Measurements from ENCODE around the gene CDH4.

CDH4 gene

DNA sequence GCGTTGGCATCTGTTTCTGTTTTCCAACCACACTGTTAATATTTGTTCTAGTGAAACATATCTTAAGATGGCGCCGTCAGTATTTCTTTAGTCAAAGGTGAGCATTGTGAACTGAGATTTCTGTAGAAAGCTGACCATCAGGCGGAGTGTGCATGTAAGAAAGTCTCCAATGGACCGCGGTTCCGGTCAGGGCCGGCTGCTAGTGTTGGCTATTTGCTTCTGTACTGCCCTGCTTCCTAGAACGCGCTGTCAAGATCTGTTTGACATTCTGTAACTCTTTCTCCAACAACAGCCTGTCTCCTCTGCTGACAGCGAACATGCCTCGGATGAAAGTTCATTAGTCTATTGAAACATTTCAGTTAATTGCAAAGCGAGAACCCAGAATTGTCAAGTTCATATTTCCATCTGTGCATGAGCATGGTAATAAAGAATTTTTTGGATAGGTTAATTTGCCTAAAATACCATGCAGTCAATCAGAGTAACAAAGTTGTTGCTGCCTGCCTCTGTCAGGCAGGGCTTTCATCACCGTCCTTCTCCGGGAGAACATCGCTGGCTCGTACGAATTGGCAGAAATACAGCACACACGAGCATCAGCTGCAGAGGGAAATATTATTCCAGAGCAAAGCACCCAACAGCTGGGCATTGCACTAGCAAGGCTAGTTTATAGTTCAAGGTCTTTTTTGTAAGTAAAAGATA, 369.1 kb downstream of the CDH4 start:
- no peak for DNase-seq

DNA sequence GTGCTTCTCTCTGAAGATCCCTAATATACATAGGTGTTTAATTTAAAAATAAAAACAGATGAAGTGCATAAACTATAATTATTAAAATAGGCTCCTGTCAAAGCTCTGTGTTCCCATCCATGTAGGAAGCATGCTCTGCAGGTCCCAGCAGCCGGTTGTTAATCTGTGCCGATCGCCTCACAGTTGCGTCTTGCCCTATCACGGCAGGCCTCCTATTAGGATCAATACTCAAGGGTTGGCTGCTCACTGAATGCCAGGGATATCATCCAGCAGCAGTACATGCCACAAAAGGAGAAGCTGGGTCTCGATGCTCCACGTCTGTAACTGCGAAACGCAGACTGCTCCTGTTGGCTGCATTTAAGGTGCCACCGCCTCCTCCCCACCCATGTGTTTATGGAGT, 369.8 kb downstream of the CDH4 start:
- DNase-seq = no peak

DNA sequence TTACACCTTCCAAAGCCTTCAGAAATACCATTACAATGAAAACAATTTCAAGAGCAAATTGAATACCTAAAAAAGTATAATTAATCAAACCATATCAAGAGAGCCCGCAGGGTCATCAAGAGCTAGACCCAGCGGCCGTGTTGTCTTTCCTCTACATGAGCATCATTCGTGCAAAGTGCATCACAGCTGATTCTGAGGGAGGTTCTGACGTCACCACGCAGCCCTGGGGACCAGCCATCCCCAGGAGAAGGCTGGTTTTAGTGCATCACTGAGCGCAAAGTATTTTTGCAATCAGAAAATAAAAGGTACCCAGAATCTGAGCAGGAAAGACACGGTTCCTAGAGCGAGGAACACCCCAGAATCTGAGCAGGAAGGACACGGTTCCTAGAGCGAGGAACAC, 371.4 kb downstream of the CDH4 start:
- no peak for DNase-seq

DNA sequence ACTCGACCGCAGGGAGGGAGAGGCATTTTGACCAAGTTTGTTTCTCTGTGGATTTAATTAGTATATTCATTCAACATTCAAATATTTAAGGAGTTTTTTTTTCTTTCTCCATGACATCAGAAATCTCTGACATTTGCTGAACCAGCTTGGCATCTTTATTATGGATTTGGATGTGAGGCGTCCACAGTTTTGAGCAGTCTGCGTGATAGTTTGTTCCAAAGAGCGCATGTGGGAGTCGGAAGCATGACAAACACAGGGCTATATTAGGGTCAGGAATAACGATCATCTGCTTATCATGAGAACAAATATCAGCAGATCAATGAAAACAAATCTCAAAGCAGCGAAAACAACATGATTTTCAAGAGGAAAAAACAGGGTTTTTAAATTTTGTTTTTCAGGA, 373.2 kb downstream of the CDH4 start:
- DNase-seq = no peak

DNA sequence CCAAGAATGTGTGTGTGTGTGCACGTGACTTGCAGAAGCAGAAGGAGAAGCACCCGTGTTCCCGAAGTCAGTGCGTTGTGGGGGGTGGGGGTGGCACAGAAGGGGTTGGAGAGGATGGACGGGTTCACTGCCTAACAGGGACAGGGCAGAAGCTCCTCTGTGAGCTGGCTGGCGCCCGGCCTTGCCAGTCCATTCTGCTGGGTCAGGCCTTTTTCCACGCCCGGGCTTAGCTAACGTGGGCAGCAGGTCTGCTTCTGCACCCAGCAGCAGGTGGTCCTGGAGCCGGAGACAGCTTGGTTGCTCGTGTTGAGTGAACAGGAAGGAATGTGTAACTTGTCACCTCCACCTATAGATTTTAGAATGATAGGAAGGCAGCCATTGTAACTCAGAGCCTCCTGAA, 374.4 kb downstream of the CDH4 start:
- DNase-seq = no peak

DNA sequence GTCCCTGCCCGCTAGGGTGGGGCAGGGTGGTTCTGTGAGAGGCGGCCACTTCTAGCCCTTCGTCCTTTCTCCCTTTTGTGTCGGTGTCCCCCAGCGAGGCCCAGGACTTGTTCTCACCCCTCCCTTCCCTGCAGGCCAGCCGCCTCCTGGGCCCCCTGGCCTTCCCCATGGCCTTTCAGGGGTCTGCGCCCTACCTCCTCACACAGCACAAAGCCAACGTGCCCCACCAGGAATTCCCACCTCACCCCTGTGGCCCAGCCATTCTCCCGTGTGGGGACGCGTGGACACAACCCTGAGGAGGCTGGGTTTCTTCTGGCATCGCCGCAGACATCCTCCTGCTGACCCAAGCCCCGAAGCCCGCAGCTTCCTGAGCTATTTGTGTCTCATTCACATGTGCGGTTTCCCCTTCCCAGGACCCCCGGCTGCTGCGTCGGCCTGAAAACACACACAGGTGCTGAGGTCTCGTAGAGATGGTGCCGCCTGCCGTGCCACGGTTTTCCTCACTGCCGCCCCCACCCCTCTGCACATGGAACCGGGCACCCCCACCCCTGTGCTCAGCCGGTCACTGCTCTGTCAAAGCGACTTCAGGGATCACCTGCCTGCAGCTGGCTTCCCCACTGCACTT, 375.8 kb downstream of the CDH4 start:
- DNase-seq = no peak

DNA sequence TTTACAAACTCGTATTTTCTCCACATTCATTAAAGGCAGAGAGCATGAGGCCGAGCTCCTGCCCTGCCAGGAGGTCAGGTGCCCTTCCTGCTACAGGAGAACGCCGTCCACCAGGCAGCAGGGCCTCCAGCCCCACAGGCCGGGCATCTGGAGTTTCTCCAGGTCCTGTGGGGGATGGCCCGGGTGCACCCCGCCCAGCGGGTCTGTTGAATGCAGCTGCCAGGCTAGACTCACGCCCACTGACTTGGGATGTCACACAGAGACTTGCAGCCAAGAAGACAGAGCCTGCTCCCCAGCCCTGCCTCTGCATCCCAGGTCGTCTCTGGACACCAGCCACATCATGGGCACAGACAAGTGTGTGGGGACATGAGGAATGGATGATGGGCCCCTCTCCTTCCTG, 376.4 kb downstream of the CDH4 start:
- no peak for DNase-seq

DNA sequence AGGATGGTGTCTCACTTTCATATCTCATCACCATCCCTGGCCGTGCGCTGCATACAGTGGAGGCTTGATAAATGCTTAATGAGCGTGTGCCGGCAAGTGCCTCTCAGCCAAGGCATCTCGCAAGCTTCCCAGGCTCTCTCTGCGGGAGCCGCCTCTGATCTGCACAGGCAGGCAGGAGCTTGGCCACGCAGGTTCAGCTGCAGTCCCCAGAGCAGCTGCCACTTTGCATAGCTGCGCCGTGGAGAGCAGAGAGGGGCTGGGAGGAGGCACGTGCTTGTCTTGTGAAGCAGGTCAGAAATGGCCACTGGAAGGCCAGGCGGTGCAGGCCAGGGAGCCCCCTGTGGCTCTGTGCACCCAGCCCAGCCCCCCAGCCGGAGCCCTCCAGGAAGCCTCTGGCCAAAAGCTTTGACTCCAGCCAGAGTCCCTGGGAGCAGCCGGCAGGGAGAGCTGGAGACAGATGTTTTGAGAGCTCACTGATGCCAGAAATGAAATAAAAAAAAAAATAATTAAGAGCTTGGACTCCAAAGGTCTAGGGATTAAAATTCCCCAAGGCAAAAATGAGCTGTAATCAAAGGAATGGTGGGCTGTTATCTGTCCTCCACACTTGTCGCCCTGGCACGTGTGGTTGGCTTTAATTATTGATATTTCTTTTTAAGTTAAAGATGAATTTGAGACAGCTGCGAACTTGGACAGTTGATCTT, 377.0 kb downstream of the CDH4 start:
- DNase-seq = no peak

DNA sequence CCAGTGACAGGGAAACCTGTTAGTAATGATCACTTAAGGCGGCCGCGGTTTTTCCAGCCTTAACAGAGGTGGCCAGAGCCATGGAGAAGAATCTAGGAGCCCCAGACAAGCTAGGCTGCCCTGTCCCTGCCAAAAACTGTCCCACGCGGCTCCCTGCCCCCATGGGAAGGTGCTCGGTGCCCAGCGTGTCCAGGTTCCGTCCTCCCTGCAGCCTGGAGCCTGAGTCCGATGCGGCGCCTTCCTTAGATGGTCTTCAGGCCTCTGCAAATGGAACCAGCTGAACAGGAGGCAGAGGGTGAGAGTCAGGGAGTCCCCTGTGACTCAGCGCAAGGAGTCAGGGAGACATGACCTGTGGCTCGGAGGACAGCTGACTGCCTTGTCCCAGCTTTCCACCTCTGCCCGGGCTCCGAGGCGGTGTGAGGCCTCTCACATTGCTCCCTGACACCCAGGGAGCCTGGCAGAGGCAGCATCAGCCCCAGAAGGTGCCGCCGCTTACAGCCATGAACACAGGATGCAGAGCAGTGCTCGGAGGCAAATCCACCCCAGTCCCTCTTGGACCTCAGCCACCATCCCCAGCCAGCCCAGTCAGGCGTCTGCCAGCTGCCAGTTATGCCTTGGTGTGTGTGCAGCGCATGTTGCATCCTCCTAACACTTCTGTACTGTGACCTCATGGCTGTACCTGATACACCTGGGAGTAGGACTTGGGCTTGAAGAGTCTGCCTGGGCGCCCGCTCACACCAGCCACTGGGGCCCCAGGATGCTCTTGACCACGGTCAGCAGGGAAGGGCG, 377.7 kb downstream of the CDH4 start:
- no peak for DNase-seq

DNA sequence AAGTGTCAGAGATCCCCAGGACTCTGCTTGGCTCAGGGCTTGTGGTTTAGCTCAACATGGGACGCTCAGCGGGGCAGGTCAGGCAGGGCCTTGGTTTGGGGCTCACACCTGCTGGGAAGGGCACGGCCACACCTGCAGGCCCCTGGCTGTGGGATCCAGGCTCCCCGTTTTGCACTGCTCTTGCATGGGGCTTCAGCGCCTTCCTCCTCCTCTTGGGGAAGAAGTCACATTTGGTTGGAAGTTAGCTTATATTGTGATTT, 378.3 kb downstream of the CDH4 start:
- DNase-seq = no peak

DNA sequence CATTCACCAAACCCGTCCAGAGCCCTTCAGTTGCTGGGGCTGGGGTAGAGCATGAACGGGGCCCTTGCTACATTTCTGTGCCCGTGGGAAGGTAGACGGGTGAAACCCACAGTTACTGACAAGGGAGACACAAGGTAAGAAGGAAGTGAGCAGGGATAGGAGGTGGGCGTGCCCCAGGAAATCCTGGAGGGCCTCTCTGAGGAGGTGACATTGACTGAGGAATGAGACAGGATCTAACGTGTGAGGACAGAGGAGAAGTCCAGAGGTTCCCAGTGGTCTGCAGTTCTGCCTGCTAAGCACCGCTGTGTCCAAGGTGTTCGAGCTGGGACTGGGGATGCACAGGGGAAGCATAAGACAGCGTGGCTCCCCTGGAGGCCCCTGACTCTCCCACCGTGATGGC, 378.8 kb downstream of the CDH4 start:
- no peak for DNase-seq

DNA sequence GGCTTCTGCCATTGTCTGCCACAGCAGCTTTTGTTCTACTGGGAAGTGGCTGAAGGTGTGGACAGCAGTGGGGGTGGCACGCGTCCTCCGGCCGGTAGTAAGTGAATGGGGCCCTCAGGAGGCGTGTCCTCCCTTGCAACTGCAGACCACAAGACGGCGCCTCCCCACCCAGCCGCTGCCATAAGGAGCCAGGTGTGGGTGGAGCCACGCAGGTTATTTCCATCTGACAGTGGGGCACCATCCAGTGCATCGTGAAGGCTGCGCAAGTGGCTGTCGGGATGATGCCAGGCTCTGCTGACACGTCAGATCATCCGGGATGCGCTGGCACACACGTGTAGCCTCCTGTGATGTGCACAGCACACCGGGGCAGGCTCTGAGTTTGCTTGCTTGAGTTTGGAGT, 379.7 kb downstream of the CDH4 start:
- DNase-seq = no peak

DNA sequence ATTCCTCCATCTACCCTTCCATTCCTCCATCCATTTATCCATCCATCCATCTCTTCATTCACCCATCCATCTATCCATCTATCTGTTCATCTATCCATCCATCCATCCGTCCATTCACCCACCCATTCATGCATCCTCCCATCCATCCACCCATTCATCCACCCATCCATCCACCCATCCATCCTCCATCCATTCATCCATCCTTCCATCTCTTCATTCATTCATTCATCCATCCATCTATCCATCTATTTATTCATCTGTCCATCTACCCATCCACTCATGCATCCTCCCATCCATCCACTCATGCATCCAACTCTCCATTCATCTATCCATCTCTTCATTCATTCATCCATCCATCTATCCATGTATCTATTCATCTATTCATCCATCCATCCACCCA, 380.9 kb downstream of the CDH4 start:
- no peak for DNase-seq

DNA sequence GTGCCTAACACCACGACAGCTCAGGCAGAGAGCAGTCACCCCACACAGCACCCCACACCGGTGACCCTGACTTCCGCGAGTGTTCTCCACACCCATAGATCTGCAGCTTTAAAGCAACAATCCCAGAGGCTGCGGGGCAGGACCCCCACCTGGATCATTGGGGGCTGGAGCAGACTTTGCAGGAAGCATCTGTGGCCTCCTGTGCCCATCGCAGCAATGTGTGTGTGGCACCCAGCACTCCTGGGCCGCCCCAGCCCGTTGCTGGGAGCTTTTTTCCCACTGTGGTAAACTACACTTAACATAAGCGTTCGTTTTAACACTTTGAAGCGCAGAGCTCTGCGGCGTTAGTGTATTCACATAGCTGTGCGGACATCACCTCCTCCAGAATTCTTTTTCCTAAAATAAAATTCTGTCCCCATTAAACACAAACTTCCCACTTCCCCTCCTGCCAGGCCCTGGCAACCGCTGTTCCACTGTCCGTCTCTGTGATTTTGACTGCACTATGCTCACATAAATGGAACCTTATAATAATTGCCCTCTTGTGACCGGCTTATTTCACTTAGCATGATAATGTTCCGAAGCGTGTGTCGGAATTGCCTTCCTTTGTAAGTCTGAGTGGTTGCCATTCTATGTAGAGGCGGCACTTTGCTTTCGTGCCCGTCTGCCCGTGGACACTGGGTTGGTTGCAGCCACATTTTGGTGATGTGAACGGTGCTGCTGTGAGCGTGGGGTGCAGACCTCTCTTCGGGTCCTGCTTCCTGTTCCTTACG, 382.5 kb downstream of the CDH4 start:
- DNase-seq = no peak

DNA sequence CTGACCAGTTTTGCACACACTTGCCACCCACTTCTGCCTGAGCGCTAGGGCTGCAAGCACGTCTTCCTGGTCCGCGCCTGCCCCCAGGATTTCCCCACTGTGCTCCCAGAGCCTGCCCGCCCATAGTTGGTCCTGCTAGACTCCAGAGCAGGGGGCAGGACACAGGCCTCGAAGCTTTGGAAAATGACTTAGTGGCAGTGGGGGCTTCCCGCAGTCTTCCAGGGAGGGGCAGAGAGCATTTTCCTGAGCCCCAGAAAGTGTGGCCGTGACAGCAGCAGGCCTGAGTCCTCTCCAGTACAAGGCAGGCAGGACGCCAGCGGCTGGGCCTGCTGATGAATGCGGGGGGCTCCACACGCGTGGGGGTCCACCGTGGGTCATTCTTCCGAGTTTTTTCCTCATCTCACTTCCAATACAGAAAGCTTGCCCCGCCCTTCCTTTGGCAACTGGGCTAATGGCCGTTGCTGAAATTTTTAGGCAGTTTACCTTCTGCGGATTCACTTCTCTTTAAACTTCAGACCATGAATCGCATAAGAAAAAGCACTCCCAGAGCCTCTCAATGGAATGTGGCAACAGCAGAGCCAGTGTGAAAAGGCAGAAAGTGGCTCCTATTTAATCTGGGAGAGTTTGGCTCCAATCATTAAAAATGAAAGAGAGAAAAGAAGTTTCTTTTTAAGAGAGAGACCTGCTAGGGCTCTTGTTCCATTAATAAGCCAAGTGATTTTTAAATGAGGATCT, 383.8 kb downstream of the CDH4 start:
- DNase-seq = no peak

DNA sequence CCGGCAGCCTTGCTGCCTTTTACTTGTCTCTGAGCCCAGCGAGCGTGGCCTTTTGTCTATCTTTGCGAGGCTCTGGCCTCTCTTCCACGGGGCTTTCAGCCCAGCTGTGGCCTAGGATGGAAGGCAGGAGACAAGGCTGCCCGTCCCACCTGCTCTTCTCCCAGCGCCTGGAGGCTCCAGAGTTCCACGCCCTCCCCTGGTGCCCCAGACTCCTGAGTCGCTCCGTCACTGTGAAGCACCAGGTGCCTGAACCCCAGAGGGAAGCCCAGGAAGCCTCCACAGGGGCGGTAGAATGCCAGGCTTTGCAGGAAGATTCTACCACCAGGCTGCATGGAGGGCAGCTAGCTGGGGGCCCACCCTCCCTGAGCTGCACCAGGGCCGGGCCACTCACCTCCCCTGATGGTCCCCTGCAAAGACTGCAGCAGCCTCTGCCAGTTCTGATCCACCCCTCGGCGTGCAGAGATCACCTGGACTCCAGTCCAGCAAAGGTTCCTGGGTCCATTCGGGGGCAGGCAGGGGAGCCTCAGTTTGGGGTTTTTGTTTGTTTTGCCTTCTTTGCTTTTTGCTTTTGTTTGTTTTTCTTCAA, 384.6 kb downstream of the CDH4 start:
- DNase-seq = no peak

DNA sequence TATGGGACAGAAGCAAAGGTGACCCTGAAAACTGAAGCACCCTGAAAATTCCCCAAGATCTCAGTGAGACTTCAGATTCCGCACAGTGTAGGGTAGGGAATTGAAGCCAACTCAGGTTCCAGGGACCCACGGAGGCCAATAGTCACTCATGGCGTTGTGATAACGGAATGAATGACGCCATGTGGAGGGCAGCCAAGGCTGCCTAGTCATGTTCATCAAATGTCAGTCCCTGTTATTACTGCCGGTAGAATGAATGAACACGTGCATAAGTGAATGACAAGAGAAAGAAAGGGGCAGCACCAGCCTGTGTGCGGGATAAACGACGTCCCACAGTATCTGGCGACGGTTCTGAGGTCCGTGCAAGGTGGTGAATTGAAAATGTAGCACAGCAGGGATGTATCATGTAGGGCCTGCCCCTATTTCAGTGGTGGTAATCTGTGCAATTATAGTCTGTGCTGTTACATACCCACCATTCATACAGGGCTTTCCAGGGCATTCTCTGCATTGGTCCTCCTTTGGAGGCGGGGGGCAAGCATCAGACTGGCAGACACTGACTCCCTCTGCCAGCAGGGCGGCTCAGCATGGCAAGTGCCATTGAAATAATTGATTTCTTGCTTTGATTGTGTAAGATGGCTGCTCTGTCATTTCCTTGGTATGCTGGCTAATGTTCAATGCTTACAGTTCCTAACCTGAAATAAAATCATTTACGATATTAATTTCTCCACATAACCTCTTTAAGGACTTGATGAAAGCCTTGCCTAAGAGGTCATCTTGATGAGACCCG, 386.9 kb downstream of the CDH4 start:
- no peak for DNase-seq

DNA sequence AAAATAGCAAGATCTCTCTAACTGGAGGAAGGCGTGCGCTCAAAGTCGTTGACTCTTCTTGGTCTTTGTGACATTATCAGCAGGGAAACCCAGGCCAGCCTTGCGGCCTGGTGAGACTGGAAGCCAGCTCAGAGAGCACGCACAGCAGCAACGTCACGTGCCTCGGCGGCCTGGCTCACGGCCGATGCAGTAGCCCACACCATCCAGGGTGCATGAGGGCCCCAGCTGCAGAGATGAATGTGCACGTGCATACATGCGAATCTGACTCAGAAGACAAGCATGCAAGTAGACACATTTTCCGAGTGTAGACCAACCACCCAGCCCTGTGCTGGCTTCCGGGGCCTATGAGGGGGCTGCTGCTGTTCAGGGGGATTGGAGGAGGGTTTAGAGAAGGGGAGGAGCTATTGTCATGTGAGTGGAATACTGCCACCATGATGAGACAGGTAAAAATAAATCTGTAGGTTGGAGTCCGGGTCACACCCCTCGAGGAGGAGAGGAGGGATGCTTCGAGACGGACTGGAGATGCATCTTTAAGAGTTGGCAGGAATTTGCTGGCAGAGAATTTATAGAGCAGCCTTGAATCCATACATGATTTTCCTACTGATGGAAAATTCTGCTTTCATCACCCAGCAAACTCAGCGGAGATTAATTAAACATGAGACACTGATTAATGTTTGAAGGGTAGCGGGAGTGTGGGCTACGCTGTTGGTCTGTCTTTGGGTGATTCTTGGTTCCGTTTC, 388.2 kb downstream of the CDH4 start:
- no peak for DNase-seq

DNA sequence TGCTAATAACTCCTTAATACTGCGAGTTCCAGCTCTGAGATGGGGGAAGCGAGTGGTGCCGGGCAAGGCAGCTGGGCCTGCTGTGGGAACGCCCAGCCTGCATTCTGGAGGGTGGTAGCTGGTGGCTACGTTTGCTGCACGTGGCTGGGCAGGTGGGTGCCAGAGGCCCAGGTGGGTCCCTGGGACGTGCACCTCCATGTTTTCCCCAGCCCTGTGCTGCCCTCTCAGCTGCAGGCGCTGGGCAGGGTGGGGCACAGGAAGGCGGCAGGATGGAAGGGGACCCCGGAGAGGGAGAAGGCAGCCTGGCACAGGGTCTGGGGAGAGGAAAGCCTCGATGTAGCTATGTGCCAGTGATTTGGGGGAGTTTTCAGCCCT, 388.8 kb downstream of the CDH4 start:
- DNase-seq = no peak

DNA sequence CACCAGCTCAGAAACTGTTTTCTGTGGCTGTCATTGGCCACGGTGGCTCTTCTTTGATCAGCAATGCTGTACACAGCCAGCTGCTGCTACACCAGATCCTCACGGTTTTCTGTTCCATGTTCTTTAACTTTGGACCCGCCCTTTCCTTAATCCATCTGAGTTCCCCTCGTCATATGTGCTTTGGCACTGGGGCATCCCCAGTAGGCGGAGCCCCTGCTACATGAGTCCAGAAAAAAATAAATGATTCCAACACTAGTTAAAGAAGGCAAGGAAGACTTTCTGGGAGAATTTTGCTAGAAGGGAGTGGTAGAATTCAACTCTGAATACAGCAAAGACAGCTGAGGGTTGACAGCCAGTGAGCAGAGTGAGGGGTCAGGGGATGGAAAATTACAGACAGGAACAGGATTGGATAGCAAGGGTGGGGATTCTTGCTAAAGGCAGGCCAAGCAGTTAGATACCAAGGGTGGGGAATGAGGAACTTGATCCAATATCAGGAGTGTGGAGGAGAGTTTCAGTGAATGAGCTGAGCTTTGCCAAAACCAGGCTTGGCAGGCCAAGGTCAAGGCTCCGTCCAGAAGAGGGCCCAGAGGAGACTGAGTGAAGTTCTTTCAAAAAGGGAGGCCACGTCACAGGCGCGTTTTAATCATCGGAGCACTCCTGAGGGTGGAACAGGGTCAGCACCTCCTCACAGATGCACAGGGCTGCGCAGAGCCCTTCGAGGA, 391.8 kb downstream of the CDH4 start:
- no peak for DNase-seq
